ENCODE data around the gene ARHGAP18.
A peak's percentile ranks its signal among the peaks of the same experiment; 100 is the strongest.

ARHGAP18 gene

GRCh38 chr6:129736105-129736504, 26.1 kb upstream of the ARHGAP18 start:
- no peak overlapping the region for H3K4me3 Mint-ChIP-seq
- no peaks in the 10 kb centered on the region for H3K9me3 Mint-ChIP-seq
- no peak overlapping the region for H3K27ac Mint-ChIP-seq
- CTCF ChIA-PET = interaction anchor here (1.5 to 1.9 kb wide), 2 partner anchors 138 to 235 kb away, joined by 7 read pairs; no protein-coding TSS in a partner anchor
- no peaks in the 10 kb centered on the region for H3K4me1 Mint-ChIP-seq
- H3K27me3 Mint-ChIP-seq = no peaks in the 10 kb centered on the region
- H3K36me3 Mint-ChIP-seq = no peaks in the 10 kb centered on the region
- no peak for DNase-seq

GRCh38 chr6:129733290-129733689, 23.3 kb upstream of the ARHGAP18 start:
- Mint-ChIP-seq H3K36me3 (no peaks in the 10 kb centered on the region), H3K4me1 (peaks cover 8% of the 10 kb centered on the region), H3K27ac (no peak overlapping the region), H3K9me3 (no peaks in the 10 kb centered on the region), H3K4me3 (no peak overlapping the region), H3K27me3 (no peaks in the 10 kb centered on the region)
- CTCF ChIA-PET = interaction anchor here (0.6 to 7.3 kb wide), 3 partner anchors 9 to 288 kb away, joined by 3 to 159 read pairs (median 8); no protein-coding TSS in a partner anchor
- peak; percentile 38 for DNase-seq

GRCh38 chr6:129732542-129732941, 22.6 kb upstream of the ARHGAP18 start:
- CTCF ChIA-PET = interaction anchor here (0.6 to 7.3 kb wide), 6 partner anchors 8 to 289 kb away, joined by 3 to 159 read pairs (median 8); no protein-coding TSS in a partner anchor
- H3K9me3 Mint-ChIP-seq = no peaks in the 10 kb centered on the region
- H3K36me3 Mint-ChIP-seq = no peaks in the 10 kb centered on the region
- H3K27me3 Mint-ChIP-seq = no peaks in the 10 kb centered on the region
- no peak overlapping the region for H3K27ac Mint-ChIP-seq
- no peak overlapping the region for H3K4me3 Mint-ChIP-seq
- DNase-seq = no peak
- H3K4me1 Mint-ChIP-seq = peaks cover 8% of the 10 kb centered on the region

- no peaks in the 10 kb centered on the region for H3K27me3 Mint-ChIP-seq
- no peak overlapping the region for H3K27ac Mint-ChIP-seq
- H3K4me3 Mint-ChIP-seq = no peak overlapping the region
- H3K36me3 Mint-ChIP-seq = no peaks in the 10 kb centered on the region
- H3K4me1 Mint-ChIP-seq = peaks cover 8% of the 10 kb centered on the region
- H3K9me3 Mint-ChIP-seq = no peaks in the 10 kb centered on the region
- no peak for DNase-seq
- CTCF ChIA-PET = interaction anchor here (0.9 to 7.3 kb wide), 8 partner anchors 13 to 289 kb away, joined by 3 to 159 read pairs (median 9); no protein-coding TSS in a partner anchor
Measured at GRCh38 chr6:129732034-129732433, 22.1 kb upstream of the ARHGAP18 start.

GRCh38 chr6:129731428-129731827, 21.5 kb upstream of the ARHGAP18 start:
- Mint-ChIP-seq H3K36me3 (no peaks in the 10 kb centered on the region), H3K27me3 (no peaks in the 10 kb centered on the region), H3K9me3 (no peaks in the 10 kb centered on the region), H3K4me1 (peaks cover 8% of the 10 kb centered on the region), H3K4me3 (no peak overlapping the region), H3K27ac (no peak overlapping the region)
- DNase-seq = no peak
- CTCF ChIA-PET = interaction anchor here (1.0 to 7.3 kb wide), 13 partner anchors 11 to 290 kb away, joined by 3 to 159 read pairs (median 7); no protein-coding TSS in a partner anchor

- CTCF ChIA-PET = interaction anchor here (0.6 to 7.3 kb wide), 18 partner anchors 12 to 419 kb away, joined by 3 to 159 read pairs (median 5); no protein-coding TSS in a partner anchor
- Mint-ChIP-seq H3K27me3 (no peaks in the 10 kb centered on the region), H3K27ac (no peak overlapping the region), H3K4me1 (peaks cover 8% of the 10 kb centered on the region), H3K9me3 (no peaks in the 10 kb centered on the region), H3K36me3 (no peaks in the 10 kb centered on the region), H3K4me3 (no peak overlapping the region)
- peak; percentile 50 for DNase-seq
Measured at GRCh38 chr6:129730477-129731165, 20.6 kb upstream of the ARHGAP18 start.

- no peak overlapping the region for H3K27ac Mint-ChIP-seq
- no peaks in the 10 kb centered on the region for H3K9me3 Mint-ChIP-seq
- peaks cover 11% of the 10 kb centered on the region for H3K4me1 Mint-ChIP-seq
- H3K4me3 Mint-ChIP-seq = no peak overlapping the region
- CTCF ChIA-PET = interaction anchor here (0.9 to 7.3 kb wide), 8 partner anchors 11 to 227 kb away, joined by 3 to 159 read pairs (median 4); partner anchors contain the start of gene ARHGAP18
- no peak for DNase-seq
- H3K27me3 Mint-ChIP-seq = no peaks in the 10 kb centered on the region
- no peaks in the 10 kb centered on the region for H3K36me3 Mint-ChIP-seq
Measured at GRCh38 chr6:129726650-129727049, 16.7 kb upstream of the ARHGAP18 start.

GRCh38 chr6:129725341-129725740, 15.4 kb upstream of the ARHGAP18 start:
- Mint-ChIP-seq H3K27ac (no peak overlapping the region), H3K4me1 (peaks cover 4% of the 10 kb centered on the region), H3K27me3 (no peaks in the 10 kb centered on the region), H3K4me3 (no peak overlapping the region), H3K9me3 (no peaks in the 10 kb centered on the region), H3K36me3 (no peaks in the 10 kb centered on the region)
- no peak for DNase-seq
- CTCF ChIA-PET = interaction anchor here (2.4 to 4.0 kb wide), 2 partner anchors 53 to 127 kb away, joined by 16 to 26 read pairs; no protein-coding TSS in a partner anchor

GRCh38 chr6:129719692-129720091, 9.7 kb upstream of the ARHGAP18 start:
- DNase-seq = no peak

GRCh38 chr6:129717277-129717676, 7.3 kb upstream of the ARHGAP18 start:
- Mint-ChIP-seq H3K27ac (no peak overlapping the region), H3K9me3 (no peaks in the 10 kb centered on the region), H3K36me3 (no peaks in the 10 kb centered on the region), H3K4me1 (peaks cover 13% of the 10 kb centered on the region), H3K4me3 (no peak overlapping the region), H3K27me3 (no peaks in the 10 kb centered on the region)
- CTCF ChIA-PET = no interaction called here
- DNase-seq = no peak

More at GRCh38 chr6:129719692-129720091, 9.7 kb upstream of the ARHGAP18 start:
- no peaks in the 10 kb centered on the region for H3K9me3 Mint-ChIP-seq
- H3K27me3 Mint-ChIP-seq = no peaks in the 10 kb centered on the region
- H3K27ac Mint-ChIP-seq = no peak overlapping the region
- H3K4me1 Mint-ChIP-seq = peaks cover 9% of the 10 kb centered on the region
- H3K36me3 Mint-ChIP-seq = no peaks in the 10 kb centered on the region
- CTCF ChIA-PET = interaction anchor here (0.8 to 1.3 kb wide), 4 partner anchors 8 to 122 kb away, joined by 3 read pairs; partner anchors contain the start of gene ARHGAP18
- no peak overlapping the region for H3K4me3 Mint-ChIP-seq

- CTCF ChIA-PET = interaction anchor here (1.1 to 1.2 kb wide), 2 partner anchors 41 to 42 kb away, joined by 3 read pairs; no protein-coding TSS in a partner anchor
- Mint-ChIP-seq H3K4me1 (peaks cover 33% of the 10 kb centered on the region), H3K27me3 (peaks cover 9% of the 10 kb centered on the region), H3K9me3 (no peaks in the 10 kb centered on the region), H3K27ac (no peak overlapping the region), H3K4me3 (no peak overlapping the region), H3K36me3 (peaks cover 2% of the 10 kb centered on the region)
- DNase-seq = no peak
Measured at GRCh38 chr6:129713806-129714333, 3.9 kb upstream of the ARHGAP18 start.

- peaks cover 9% of the 10 kb centered on the region for H3K27me3 Mint-ChIP-seq
Measured at GRCh38 chr6:129711271-129711631, 1.3 kb upstream of the ARHGAP18 start.

GRCh38 chr6:129710450-129711270, 683 bp upstream of the ARHGAP18 start:
- Mint-ChIP-seq H3K36me3 (peaks cover 17% of the 10 kb centered on the region), H3K27ac (peak overlapping the region; percentile 77), H3K9me3 (no peaks in the 10 kb centered on the region), H3K27me3 (peaks cover 9% of the 10 kb centered on the region), H3K4me1 (peaks cover 44% of the 10 kb centered on the region), H3K4me3 (peak overlapping the region; percentile 88)
- no peak for DNase-seq
- CTCF ChIA-PET = interaction anchor here (0.6 to 1.6 kb wide), 10 partner anchors 9 to 89 kb away, joined by 3 to 8 read pairs (median 4); no protein-coding TSS in a partner anchor

More at GRCh38 chr6:129711271-129711631, 1.3 kb upstream of the ARHGAP18 start:
- peaks cover 44% of the 10 kb centered on the region for H3K4me1 Mint-ChIP-seq
- peak overlapping the region; percentile 23 for H3K4me3 Mint-ChIP-seq
- H3K27ac Mint-ChIP-seq = no peak overlapping the region
- CTCF ChIA-PET = interaction anchor here (0.8 to 1.6 kb wide), 5 partner anchors 12 to 63 kb away, joined by 3 to 4 read pairs (median 3); no protein-coding TSS in a partner anchor
- no peaks in the 10 kb centered on the region for H3K9me3 Mint-ChIP-seq
- DNase-seq = no peak
- peaks cover 12% of the 10 kb centered on the region for H3K36me3 Mint-ChIP-seq

All from activated naive CD4-positive, alpha-beta T cell treated with anti-CD3 and anti-CD28 coated beads, Interleukin-2, amount 10 ng/mL, durations not matched to agents 7 days and 5 days (primary cell).